NOMO-1 treated with DMSO at 0.1 percent for 48 hours (cell line): ENCODE measurements around the gene SPAG17.

Source experiments
- DNase-seq: peaks from one replicate; lab custom pipeline; 2025; ENCODE audit not compliant: unreplicated experiment; lab: John Stamatoyannopoulos, UW

SPAG17 gene

DNA sequence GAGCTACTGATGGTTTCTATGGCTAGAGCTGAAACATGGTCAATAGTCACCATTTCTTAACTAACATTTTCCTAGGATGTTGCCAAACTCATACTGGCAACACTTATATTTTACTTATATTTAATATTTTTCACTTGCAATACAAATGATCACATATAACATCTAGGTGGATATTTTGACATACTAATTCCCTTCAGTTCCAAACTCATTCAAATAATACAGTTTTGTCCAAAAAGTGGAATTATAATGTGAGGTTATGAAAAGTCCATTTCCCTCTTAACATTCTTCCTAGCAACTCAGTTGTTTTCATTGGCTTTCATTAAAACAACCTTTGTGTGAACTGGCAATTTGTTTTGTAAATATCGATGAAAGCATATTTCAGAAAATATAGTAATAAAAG is 16.0 kb downstream of the SPAG17 start:
- no peak for DNase-seq

DNA sequence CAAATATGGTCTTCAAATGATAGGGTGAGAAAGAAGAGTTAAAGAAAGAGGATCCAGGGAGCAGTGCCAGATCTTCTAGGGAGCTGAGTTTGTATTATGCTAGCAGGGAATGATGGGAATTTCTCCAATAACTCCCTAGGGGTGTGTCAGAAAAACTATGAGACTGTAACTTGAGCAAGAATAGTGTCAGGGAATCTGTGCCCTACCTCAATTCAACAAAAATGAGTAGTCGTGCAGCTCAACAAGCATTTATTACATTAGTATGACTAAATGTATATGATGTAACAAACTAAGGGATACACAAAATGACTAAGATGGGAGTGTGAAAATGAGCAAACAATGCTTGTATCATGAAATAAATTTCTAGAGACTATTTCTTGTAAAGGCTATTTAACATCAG is 24.2 kb downstream of the SPAG17 start:
- DNase-seq = no peak

GRCh38 chr1:118159569-118159968 is 25.5 kb downstream of the SPAG17 start:
- DNase-seq = no peak

DNA sequence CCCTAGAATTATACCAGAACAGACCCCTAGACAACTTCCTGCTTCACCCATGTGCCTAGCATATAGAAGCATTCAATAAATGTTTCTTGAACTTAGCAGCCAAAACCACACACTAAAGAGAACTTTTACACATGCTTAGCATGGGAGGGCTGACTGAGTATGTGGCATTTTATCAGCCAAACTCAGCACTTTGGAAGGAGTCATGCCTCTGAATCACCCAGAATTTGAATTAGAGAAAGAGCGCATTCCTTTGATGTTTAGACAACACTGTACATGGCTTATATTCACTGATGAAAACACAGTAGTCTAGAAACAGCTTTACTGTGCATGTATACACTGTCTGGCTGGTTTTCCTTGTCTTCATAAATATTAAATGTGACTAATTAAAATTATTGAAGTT is 26.1 kb downstream of the SPAG17 start:
- no peak for DNase-seq

GRCh38 chr1:118157506-118157905 is 27.5 kb downstream of the SPAG17 start:
- no peak for DNase-seq

- no peak for DNase-seq
Observed at GRCh38 chr1:118155106-118155505, 29.9 kb downstream of the SPAG17 start.

- DNase-seq = peak; percentile 13
Observed at GRCh38 chr1:118154220-118154619, 30.8 kb downstream of the SPAG17 start.

- DNase-seq = peak; percentile 49
Observed at GRCh38 chr1:118151312-118151937, 33.6 kb downstream of the SPAG17 start.

DNA sequence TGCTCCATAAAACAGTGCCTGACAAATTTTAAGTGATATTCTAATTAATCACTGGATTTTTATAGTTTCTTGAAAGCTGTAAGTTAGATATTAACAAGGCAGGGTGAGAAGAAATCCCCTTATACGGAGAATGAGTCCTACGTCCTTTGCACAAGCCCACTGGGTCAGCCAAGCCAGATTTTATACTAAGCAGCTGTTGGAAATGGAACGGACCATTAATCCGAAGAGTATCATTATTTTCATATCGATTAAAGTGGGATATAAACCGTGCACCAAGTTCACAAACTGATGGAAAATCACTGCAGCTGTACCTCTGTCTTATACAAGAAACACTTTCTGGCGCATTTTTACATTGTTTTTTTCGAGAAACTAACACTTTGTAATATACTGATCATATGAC is 35.2 kb downstream of the SPAG17 start:
- no peak for DNase-seq

DNA sequence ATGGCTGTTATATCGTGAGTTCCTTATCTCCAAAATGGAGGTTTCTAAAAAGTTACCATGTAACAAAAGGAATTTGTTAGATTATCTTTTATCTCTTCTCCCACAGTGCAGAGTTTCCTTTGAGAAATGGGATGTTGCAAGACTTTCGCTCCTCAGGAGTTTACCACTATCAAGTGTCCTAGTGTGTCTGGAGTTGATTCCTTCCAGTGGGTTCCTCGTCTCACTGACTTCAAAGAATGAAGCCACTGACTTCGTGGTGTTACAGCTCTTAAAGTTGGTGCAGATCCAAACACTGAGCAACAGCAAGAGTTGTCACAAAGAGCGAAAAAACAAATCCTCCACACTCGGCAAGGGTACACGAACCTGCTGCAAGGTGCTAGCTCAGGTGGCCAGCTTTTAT is 37.0 kb downstream of the SPAG17 start:
- no peak for DNase-seq

GRCh38 chr1:118147522-118147921 is 37.5 kb downstream of the SPAG17 start:
- DNase-seq = no peak

DNA sequence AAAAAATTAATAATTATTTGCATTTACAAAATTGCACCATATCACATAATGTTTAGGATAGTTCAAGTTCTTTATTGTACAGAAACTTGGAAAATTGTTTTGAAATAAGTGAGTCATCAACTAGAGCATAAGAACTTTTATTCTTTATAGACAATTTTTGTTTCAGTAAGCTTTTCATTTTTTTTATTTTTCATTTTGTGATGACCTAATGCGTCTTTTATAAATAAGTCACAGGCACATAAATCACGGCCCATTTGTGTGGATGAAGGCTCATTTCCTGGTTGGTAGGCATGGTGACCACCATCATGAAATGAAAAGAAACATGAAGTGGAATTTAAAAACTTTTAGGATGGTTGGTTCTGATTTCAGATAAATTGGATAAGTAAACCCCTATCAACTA is 39.3 kb downstream of the SPAG17 start:
- DNase-seq = no peak

GRCh38 chr1:118144684-118145083 is 40.3 kb downstream of the SPAG17 start:
- no peak for DNase-seq

GRCh38 chr1:118143831-118144230 is 41.2 kb downstream of the SPAG17 start:
- DNase-seq = no peak

DNA sequence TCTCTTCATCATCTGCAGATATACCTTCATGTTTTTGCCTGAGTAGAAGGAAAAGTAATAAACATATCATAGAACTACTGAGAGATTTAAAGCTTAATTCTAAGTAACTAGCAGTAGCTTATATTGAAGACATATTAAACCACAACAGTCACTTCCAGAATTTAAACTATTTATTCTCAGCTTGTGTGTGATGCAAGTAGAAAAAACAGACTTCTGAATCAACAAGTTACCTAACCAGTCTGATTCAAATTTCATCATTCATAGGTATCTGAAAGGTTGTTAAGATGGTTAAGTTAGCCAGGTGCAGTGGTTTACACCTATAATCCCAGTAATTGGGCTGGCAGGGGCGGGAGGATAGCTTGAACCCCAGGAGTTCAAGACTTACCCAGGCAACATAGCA is 41.9 kb downstream of the SPAG17 start:
- no peak for DNase-seq

GRCh38 chr1:118142546-118142945 is 42.5 kb downstream of the SPAG17 start:
- no peak for DNase-seq

- no peak for DNase-seq
Observed at GRCh38 chr1:118137900-118138299, 47.1 kb downstream of the SPAG17 start.

GRCh38 chr1:118136187-118136941 is 48.7 kb downstream of the SPAG17 start:
- peak; percentile 23 for DNase-seq

GRCh38 chr1:118132000-118132399 is 53.0 kb downstream of the SPAG17 start:
- DNase-seq = no peak

- DNase-seq = no peak
Observed at GRCh38 chr1:118128761-118129160, 56.3 kb downstream of the SPAG17 start.

DNA sequence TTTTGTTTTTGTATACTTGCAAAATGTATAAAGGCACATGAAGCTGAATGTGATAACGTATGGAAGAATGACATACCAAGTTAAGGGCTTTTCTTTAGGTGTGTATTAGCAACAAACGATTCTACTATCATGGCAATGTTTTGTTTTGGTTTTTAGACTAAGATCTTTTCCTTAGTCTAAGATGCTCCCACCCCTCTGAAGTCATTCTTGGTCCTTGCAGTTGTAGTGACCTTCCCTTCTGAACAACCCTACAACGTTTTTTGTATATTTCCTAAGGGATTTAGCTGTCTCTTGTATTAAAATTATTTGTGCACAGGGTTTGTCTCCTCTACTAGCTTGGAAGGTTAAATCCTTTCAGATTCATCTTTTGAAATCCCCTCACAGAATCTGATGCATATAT is 61.0 kb downstream of the SPAG17 start:
- DNase-seq = no peak

- DNase-seq = no peak
Observed at GRCh38 chr1:118123116-118123839, 61.8 kb downstream of the SPAG17 start.
